Measurements from ENCODE around the gene PLA2G1B.
A peak's percentile ranks its signal among the peaks of the same experiment; 100 is the strongest.

PLA2G1B gene

GRCh38 chr12:120323772-120324171, 3.8 kb downstream of the PLA2G1B start:
- DNase-seq = no peak

GRCh38 chr12:120321382-120322202, 6.0 kb downstream of the PLA2G1B start:
- DNase-seq = no peak

- DNase-seq = peak; percentile 99
Measured at GRCh38 chr12:120317224-120318105, 10.1 kb downstream of the PLA2G1B start.

GRCh38 chr12:120316798-120317223, 10.8 kb downstream of the PLA2G1B start:
- DNase-seq = no peak

- DNase-seq = no peak
Measured at GRCh38 chr12:120314220-120314619, 13.4 kb downstream of the PLA2G1B start.

GRCh38 chr12:120301962-120302815, 25.4 kb downstream of the PLA2G1B start, which contains the start of gene SIRT4:
SIRT4 (plus strand) TSS chr12:120302321; CDS start chr12:120303562, 1,241 bp downstream.
- DNase-seq = peak; percentile 88

- peak; percentile 90 for DNase-seq
Measured at GRCh38 chr12:120292661-120293531, 34.7 kb downstream of the PLA2G1B start, which contains the start of gene RNU4-1. RNU4-1 (minus strand) TSS chr12:120293237.

- no peak for DNase-seq
Measured at GRCh38 chr12:120292411-120292660, 35.2 kb downstream of the PLA2G1B start.

- no peak for DNase-seq
Measured at GRCh38 chr12:120290609-120291305, 36.8 kb downstream of the PLA2G1B start.

- DNase-seq = no peak
Measured at GRCh38 chr12:120287491-120287890, 40.1 kb downstream of the PLA2G1B start.

GRCh38 chr12:120286768-120287490, 40.6 kb downstream of the PLA2G1B start:
- no peak for DNase-seq

- DNase-seq = no peak
Measured at GRCh38 chr12:120284381-120284780, 43.2 kb downstream of the PLA2G1B start.

GRCh38 chr12:120283318-120283717, 44.3 kb downstream of the PLA2G1B start:
- DNase-seq = no peak

- no peak for DNase-seq
Measured at GRCh38 chr12:120278137-120279069, 49.2 kb downstream of the PLA2G1B start.

- DNase-seq = no peak
Measured at GRCh38 chr12:120276734-120277133, 50.8 kb downstream of the PLA2G1B start.
